ENCODE measurements around the gene KCNJ16.

DNA sequence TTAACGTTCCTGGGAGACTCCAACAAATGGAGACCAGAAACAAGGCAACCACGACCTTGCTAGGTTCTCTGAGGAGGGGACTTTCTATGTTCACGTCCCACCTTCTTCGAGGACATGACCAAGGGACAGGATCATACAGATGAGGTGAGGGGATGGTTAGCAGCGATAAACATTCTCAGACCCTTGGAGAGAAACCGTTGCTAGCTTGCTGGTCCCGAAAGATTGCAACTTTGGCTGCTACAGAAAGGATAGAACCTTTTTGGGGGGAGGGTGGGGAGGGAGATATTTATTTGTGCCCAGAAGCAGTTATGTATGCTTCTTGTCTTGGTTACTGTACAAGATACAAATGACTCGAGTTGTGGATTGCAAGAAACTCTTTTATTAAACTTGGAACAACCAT, 59.0 kb downstream of the KCNJ16 start:
- TF ChIP-seq, protein P1, sequence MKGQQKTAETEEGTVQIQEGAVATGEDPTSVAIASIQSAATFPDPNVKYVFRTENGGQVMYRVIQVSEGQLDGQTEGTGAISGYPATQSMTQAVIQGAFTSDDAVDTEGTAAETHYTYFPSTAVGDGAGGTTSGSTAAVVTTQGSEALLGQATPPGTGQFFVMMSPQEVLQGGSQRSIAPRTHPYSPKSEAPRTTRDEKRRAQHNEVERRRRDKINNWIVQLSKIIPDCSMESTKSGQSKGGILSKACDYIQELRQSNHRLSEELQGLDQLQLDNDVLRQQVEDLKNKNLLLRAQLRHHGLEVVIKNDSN (IDR thresholded peaks at IDR 0.05) = no peak
- no peak for TF ChIP-seq CEBPB (IDR thresholded peaks at IDR 0.05)
- TF ChIP-seq, protein P2, sequence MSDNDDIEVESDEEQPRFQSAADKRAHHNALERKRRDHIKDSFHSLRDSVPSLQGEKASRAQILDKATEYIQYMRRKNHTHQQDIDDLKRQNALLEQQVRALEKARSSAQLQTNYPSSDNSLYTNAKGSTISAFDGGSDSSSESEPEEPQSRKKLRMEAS (IDR thresholded peaks at IDR 0.05) = no peak
- no peak for TF ChIP-seq EP300 (IDR thresholded peaks at IDR 0.05; ENCODE audit: borderline replicate concordance)
- TF ChIP-seq TEAD4 (IDR thresholded peaks at IDR 0.05) = no peak
- TF ChIP-seq CREB1 (IDR thresholded peaks at IDR 0.05; ENCODE audit: low read depth) = no peak
